Ascending aorta (tissue), 2 donors: ENCODE data around the gene SULT1B1. TPM values are rescaled to one million over a fixed set of nuclear protein-coding genes. Genes with fewer than 3 reads are reported as not detected.

ENCODE experiments used
- DNase-seq, 2 donors: peaks; one replicate each; pipeline ENCODE4 v3.0.0-alpha.2; 2019; ENCODE audit warnings: low spot score in 2 of 2
- H3K27ac ChIP-seq, 2 donors: fragments of 200-600 bp; sonication (generic); one replicate each; pipeline ENCODE4 v1.5.1; 2016 to 2017; ENCODE audit warnings: mild to moderate bottlenecking in 1 of 2
- H3K27me3 ChIP-seq: fragments of 200-600 bp; sonication (generic); one replicate; pipeline ENCODE4 v1.5.1; 2017
- H3K36me3 ChIP-seq, 2 donors: fragments of 200-600 bp; sonication (generic); one replicate each; pipeline ENCODE4 v1.5.1; 2016
- H3K4me1 ChIP-seq, 2 donors: fragments of 200-600 bp; sonication (generic); one replicate each; pipeline ENCODE4 v1.5.1; 2016 to 2017; ENCODE audit warnings: mild to moderate bottlenecking in 1 of 2
- H3K4me3 ChIP-seq, 2 donors: fragments of 200-600 bp; sonication (generic); one replicate each; pipeline ENCODE4 v1.5.1; 2016 to 2017; ENCODE audit warnings: mild to moderate bottlenecking in 1 of 2
- H3K9me3 ChIP-seq, 2 donors: fragments of 200-600 bp; sonication (generic); one replicate each; pipeline ENCODE4 v1.5.1; 2016
- CTCF ChIP-seq, 3 experiments: fragments of 200-600 bp in 2 of 3; fragments of 450-650 bp in 1 of 3; sonication (generic) in 2 of 3; IDR thresholded peaks; one replicate each; pipeline ENCODE4 v1.5.1; 2016 to 2019; ENCODE audit warnings: antibody characterized with exemption in 3 of 3, mild to moderate bottlenecking in 1 of 3, moderate library complexity in 1 of 3
- intact Hi-C: fragments of 100-400 bp; cut with DNase I; formaldehyde crosslinking; loops from one replicate; pipeline ENCODE4 v1.15.1; 2023
- total RNA-seq: library from RNA; depleted of rRNA; stranded (reverse); fragments of >200 nt; gene quantifications from one replicate; pipeline ENCODE4 v1.1.0, GENCODE V29; 2016

SULT1B1 gene
- total RNA-seq, 1 donor from 2014 or later: 0.96 TPM

- DNase-seq: no peak
- H3K4me3 ChIP-seq: no peak overlapping the region
- H3K36me3 ChIP-seq: no peaks in the 10 kb centered on the region
- H3K9me3 ChIP-seq: no peaks in the 10 kb centered on the region
- no peaks in the 10 kb centered on the region for H3K27me3 ChIP-seq
- H3K4me1 ChIP-seq: no peaks in the 10 kb centered on the region
- intact Hi-C loops: no loop called here
- no peak for TF ChIP-seq CTCF (IDR thresholded peaks at IDR 0.05)
- no peak overlapping the region for H3K27ac ChIP-seq
Observed at GRCh38 chr4:69710580-69710979, 49.8 kb downstream of the SULT1B1 start.

DNA sequence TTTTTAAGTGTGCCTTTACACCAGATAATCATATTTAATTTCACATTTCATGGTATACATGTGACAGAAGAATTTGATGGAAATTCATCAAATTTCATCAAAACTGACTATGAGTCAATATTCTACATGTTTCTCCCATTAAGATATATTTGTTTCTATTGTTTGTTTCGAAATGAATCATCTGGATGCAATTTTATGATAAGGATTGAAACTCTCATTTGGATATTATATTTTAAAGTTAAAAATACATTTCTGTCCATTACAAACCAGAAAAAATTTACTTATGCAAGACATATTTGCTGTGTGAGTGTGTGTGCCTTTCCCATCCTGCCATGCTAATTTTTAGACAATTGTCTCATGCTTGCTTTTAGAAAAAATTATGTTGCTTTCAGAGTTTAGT is 52.2 kb downstream of the SULT1B1 start:
- no peaks in the 10 kb centered on the region for H3K9me3 ChIP-seq
- no peak overlapping the region for H3K27ac ChIP-seq
- H3K27me3 ChIP-seq: no peaks in the 10 kb centered on the region
- no peak for TF ChIP-seq CTCF (IDR thresholded peaks at IDR 0.05)
- H3K4me1 ChIP-seq: no peaks in the 10 kb centered on the region
- H3K4me3 ChIP-seq: no peak overlapping the region
- H3K36me3 ChIP-seq: no peaks in the 10 kb centered on the region
- intact Hi-C loops: no loop called here
- DNase-seq: no peak

GRCh38 chr4:69707807-69708206 is 52.6 kb downstream of the SULT1B1 start:
- Histone ChIP-seq H3K27me3 (no peaks in the 10 kb centered on the region), H3K4me3 (no peak overlapping the region), H3K4me1 (no peaks in the 10 kb centered on the region), H3K9me3 (no peaks in the 10 kb centered on the region), H3K27ac (no peak overlapping the region), H3K36me3 (no peaks in the 10 kb centered on the region)
- no peak for DNase-seq
- no peak for TF ChIP-seq CTCF (IDR thresholded peaks at IDR 0.05)
- intact Hi-C loops: no loop called here

- no peaks in the 10 kb centered on the region for H3K4me1 ChIP-seq
- no peak for TF ChIP-seq CTCF (IDR thresholded peaks at IDR 0.05)
- H3K36me3 ChIP-seq: no peaks in the 10 kb centered on the region
- H3K27me3 ChIP-seq: no peaks in the 10 kb centered on the region
- intact Hi-C loops: no loop called here
- H3K9me3 ChIP-seq: peaks cover 0 to 7% of the 10 kb centered on the region in 2 donors
- no peak for DNase-seq
- no peak overlapping the region for H3K27ac ChIP-seq
- no peak overlapping the region for H3K4me3 ChIP-seq
Observed at GRCh38 chr4:69702201-69702600, 58.2 kb downstream of the SULT1B1 start.

DNA sequence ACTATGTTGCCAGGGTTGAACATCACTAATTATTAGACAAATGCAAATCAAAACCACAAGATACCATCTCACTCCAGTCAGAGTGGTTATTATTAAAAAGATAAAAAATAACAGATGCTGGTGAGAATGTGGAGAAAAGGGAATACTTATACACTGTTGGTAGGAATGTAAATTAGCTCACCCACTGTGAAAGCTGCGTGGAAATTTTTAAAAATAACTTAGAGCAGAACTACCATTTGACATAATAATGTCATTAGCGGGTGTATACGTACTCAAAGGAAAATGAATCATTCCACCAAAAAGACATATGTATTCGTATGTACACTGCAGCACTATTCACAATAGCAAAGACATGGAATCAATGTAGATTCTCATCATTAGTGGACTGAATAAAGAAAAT is 58.7 kb downstream of the SULT1B1 start:
- no peaks in the 10 kb centered on the region for H3K36me3 ChIP-seq
- H3K27ac ChIP-seq: no peak overlapping the region
- H3K27me3 ChIP-seq: no peaks in the 10 kb centered on the region
- intact Hi-C loops: no loop called here
- no peak for TF ChIP-seq CTCF (IDR thresholded peaks at IDR 0.05)
- no peaks in the 10 kb centered on the region for H3K4me1 ChIP-seq
- no peak overlapping the region for H3K4me3 ChIP-seq
- DNase-seq: no peak
- peaks cover 0 to 7% of the 10 kb centered on the region in 2 donors for H3K9me3 ChIP-seq

DNA sequence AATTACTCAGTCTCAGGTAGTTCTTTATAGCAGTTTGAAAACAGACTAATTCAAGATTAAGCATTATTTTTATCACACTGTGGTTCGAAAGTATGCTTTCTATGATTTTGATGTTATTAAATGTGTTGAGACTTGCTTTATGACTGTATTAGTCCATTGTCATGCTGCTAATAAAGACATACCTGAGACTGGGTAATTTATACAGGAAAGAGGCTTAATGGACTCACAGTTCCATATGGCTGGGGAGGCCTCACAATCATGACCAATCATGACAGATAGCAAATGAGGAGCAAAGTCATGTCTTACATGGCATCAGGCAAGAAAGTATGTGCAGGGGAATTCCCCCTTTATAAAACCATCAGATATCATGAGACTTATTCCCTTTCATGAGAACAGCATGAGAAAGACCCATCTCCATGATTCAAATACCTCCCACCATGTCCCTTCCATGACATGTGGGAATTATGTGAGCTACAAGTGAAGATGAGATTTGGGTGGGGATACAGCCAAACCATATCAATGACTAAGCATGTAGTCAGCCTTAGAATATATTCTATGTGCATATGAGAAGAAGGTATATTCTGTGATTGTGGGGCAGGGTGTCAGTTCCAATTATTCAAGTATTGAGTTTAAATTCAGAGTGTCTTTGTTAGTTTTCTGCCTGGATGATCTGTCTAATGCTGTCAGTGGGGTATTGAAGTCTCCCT is 62.7 kb downstream of the SULT1B1 start:
- Histone ChIP-seq H3K27me3 (no peaks in the 10 kb centered on the region), H3K4me3 (no peak overlapping the region), H3K27ac (no peak overlapping the region), H3K9me3 (peaks cover 0 to 7% of the 10 kb centered on the region in 2 donors), H3K36me3 (no peaks in the 10 kb centered on the region), H3K4me1 (no peaks in the 10 kb centered on the region)
- no peak for DNase-seq
- intact Hi-C loops: no loop called here
- no peak for TF ChIP-seq CTCF (IDR thresholded peaks at IDR 0.05)
